ENCODE data around the gene NXN. TPM values are rescaled to one million over a fixed set of nuclear protein-coding genes. Genes with fewer than 3 reads are reported as not detected.

Gene NXN
- total RNA-seq, 2 donors from 2014 or later = 124 to 201 TPM

- Histone ChIP-seq H3K9ac (ENCODE audit: extremely low read depth, low read length, poor library complexity, severe bottlenecking) (no peak overlapping the region), H3K27ac (ENCODE audit: low read depth, low read length) (no peak overlapping the region), H3K4me3 (ENCODE audit: low read length) (no peak overlapping the region), H3K9me3 (ENCODE audit: control insufficient read depth, low read length) (no peaks in the 10 kb centered on the region), H3K27me3 (ENCODE audit: control insufficient read depth, insufficient read depth, low read length, poor library complexity, severe bottlenecking) (no peaks in the 10 kb centered on the region), H3K4me1 (ENCODE audit: control insufficient read depth, insufficient read depth, low read length) (peaks cover 10% of the 10 kb centered on the region), H3K36me3 (ENCODE audit: control insufficient read depth, insufficient read depth, low read length) (peaks cover 64% of the 10 kb centered on the region)
- H3K4me3 Mint-ChIP-seq = no peak overlapping the region
- TF ChIP-seq, protein P1, sequence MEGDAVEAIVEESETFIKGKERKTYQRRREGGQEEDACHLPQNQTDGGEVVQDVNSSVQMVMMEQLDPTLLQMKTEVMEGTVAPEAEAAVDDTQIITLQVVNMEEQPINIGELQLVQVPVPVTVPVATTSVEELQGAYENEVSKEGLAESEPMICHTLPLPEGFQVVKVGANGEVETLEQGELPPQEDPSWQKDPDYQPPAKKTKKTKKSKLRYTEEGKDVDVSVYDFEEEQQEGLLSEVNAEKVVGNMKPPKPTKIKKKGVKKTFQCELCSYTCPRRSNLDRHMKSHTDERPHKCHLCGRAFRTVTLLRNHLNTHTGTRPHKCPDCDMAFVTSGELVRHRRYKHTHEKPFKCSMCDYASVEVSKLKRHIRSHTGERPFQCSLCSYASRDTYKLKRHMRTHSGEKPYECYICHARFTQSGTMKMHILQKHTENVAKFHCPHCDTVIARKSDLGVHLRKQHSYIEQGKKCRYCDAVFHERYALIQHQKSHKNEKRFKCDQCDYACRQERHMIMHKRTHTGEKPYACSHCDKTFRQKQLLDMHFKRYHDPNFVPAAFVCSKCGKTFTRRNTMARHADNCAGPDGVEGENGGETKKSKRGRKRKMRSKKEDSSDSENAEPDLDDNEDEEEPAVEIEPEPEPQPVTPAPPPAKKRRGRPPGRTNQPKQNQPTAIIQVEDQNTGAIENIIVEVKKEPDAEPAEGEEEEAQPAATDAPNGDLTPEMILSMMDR (conservative IDR thresholded peaks at IDR 0.05) = no peak
- DNase-seq = no peak
- 95 to 99% methylated on average over 13 of the region's 13 CpGs for WGBS, 2 experiments (ENCODE audit: insufficient coverage in 1 of 2, insufficient read length in 1 of 2)
- H3K36me3 Mint-ChIP-seq (ENCODE audit: low read depth) = peaks cover 50% of the 10 kb centered on the region
- H3K4me1 Mint-ChIP-seq = peaks cover 38% of the 10 kb centered on the region
- no peaks in the 10 kb centered on the region for H3K27me3 Mint-ChIP-seq (ENCODE audit: insufficient read depth)
- H3K27ac Mint-ChIP-seq = peak overlapping the region; percentile 32
- no peaks in the 10 kb centered on the region for H3K9me3 Mint-ChIP-seq
These were observed 58.4 kb downstream of the NXN start for GRCh38 chr17:921161-921560.

DNA sequence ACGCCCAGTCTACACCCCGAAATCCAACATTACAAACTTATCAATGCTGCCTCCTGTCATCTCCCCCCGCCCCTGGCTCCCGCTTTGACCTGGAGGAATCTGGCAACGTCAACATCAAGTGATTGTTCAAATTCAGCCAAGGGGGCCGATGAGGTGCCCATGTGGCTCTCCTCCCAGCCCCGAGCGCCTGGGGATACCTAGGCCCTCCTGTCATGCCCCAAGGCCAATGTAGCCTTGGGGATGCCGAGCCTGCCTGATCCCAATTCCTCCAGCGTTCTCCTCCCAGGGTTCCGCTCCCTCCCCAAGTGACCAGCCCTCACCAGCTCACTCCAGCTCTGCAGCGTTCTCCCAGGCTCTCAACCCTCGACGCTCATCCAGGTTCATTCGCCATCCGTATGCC lies 59.4 kb downstream of the NXN start:
- DNase-seq = no peak
- TF ChIP-seq, protein P1 (conservative IDR thresholded peaks at IDR 0.05) = no peak
- H3K4me1 Mint-ChIP-seq = peaks cover 40% of the 10 kb centered on the region
- H3K27me3 Mint-ChIP-seq (ENCODE audit: insufficient read depth) = no peaks in the 10 kb centered on the region
- H3K4me3 Mint-ChIP-seq = no peak overlapping the region
- H3K27ac ChIP-seq (ENCODE audit: low read depth, low read length) = no peak overlapping the region
- no peaks in the 10 kb centered on the region for H3K9me3 Mint-ChIP-seq
- 97 to 99% methylated on average over 10 to 16 of the region's 16 CpGs for whole genome bisulfite sequencing, 2 experiments (ENCODE audit: insufficient coverage in 1 of 2, insufficient read length in 1 of 2)
- H3K36me3 Mint-ChIP-seq (ENCODE audit: low read depth) = peaks cover 59% of the 10 kb centered on the region
- no peak overlapping the region for H3K9ac ChIP-seq (ENCODE audit: extremely low read depth, low read length, poor library complexity, severe bottlenecking)
- H3K9me3 ChIP-seq (ENCODE audit: control insufficient read depth, low read length) = no peaks in the 10 kb centered on the region
- H3K4me1 ChIP-seq (ENCODE audit: control insufficient read depth, insufficient read depth, low read length) = peaks cover 8% of the 10 kb centered on the region
- no peaks in the 10 kb centered on the region for H3K27me3 ChIP-seq (ENCODE audit: control insufficient read depth, insufficient read depth, low read length, poor library complexity, severe bottlenecking)
- H3K27ac Mint-ChIP-seq = peak overlapping the region; percentile 81
- peaks cover 73% of the 10 kb centered on the region for H3K36me3 ChIP-seq (ENCODE audit: control insufficient read depth, insufficient read depth, low read length)
- H3K4me3 ChIP-seq (ENCODE audit: low read length) = no peak overlapping the region

- Mint-ChIP-seq H3K36me3 (ENCODE audit: low read depth) (peaks cover 64% of the 10 kb centered on the region), H3K9me3 (no peaks in the 10 kb centered on the region), H3K4me1 (peaks cover 39% of the 10 kb centered on the region), H3K4me3 (no peak overlapping the region), H3K27me3 (ENCODE audit: insufficient read depth) (no peaks in the 10 kb centered on the region), H3K27ac (peak overlapping the region; percentile 52)
- Histone ChIP-seq H3K9ac (ENCODE audit: extremely low read depth, low read length, poor library complexity, severe bottlenecking) (no peak overlapping the region), H3K9me3 (ENCODE audit: control insufficient read depth, low read length) (no peaks in the 10 kb centered on the region), H3K4me1 (ENCODE audit: control insufficient read depth, insufficient read depth, low read length) (peaks cover 4% of the 10 kb centered on the region), H3K27me3 (ENCODE audit: control insufficient read depth, insufficient read depth, low read length, poor library complexity, severe bottlenecking) (no peaks in the 10 kb centered on the region), H3K27ac (ENCODE audit: low read depth, low read length) (no peak overlapping the region), H3K36me3 (ENCODE audit: control insufficient read depth, insufficient read depth, low read length) (peaks cover 83% of the 10 kb centered on the region), H3K4me3 (ENCODE audit: low read length) (no peak overlapping the region)
- TF ChIP-seq, protein P1 (conservative IDR thresholded peaks at IDR 0.05) = no peak
- WGBS, 2 experiments (ENCODE audit: insufficient coverage in 1 of 2, insufficient read length in 1 of 2) = 93 to 94% methylated on average over 22 to 30 of the region's 30 CpGs
- no peak for DNase-seq
These were observed 61.4 kb downstream of the NXN start for GRCh38 chr17:917941-918740.
